ENCODE results near the gene TDRD3. TPM values are rescaled to one million over a fixed set of nuclear protein-coding genes. Genes with fewer than 3 reads are reported as not detected.

Gene TDRD3
- polyA plus RNA-seq, 1 of the 3 experiments (the other 2 are of a cell fraction), result 3.8 TPM

GRCh38 chr13:60511637-60512036, 114.6 kb downstream of the TDRD3 start (continued):
- no peak for TF ChIP-seq TEAD4 (IDR thresholded peaks at IDR 0.05; ENCODE audit: borderline replicate concordance, insufficient read depth)
- TF ChIP-seq RFX5 (IDR thresholded peaks at IDR 0.05; ENCODE audit: low read length), result no peak
- no peak for TF ChIP-seq GATA2 (CRISPR knock-in tag; IDR thresholded peaks at IDR 0.05)
- TF ChIP-seq NRF1 (IDR thresholded peaks at IDR 0.05; ENCODE audit: low read depth, low read length), result no peak
- TF ChIP-seq SMC3 (IDR thresholded peaks at IDR 0.05; ENCODE audit: low read depth, low read length), result no peak
- no peak for TF ChIP-seq TCF12 (IDR thresholded peaks at IDR 0.05)
- TF ChIP-seq SIN3A (IDR thresholded peaks at IDR 0.05; ENCODE audit: borderline replicate concordance, low read depth, low read length), result no peak
- TF ChIP-seq TAF1 (IDR thresholded peaks at IDR 0.05; ENCODE audit: borderline replicate concordance, low read depth, low read length), result no peak
- no peak for TF ChIP-seq ELF1 (IDR thresholded peaks at IDR 0.05)
- TF ChIP-seq EZH2phosphoT487 (IDR thresholded peaks at IDR 0.05; ENCODE audit: borderline replicate concordance, low read depth), result no peak
- TF ChIP-seq MXI1 (IDR thresholded peaks at IDR 0.05; ENCODE audit: low read depth, low read length), result no peak

- TF ChIP-seq FOXJ3 (CRISPR knock-in tag; IDR thresholded peaks at IDR 0.05) (no peak), POLR2AphosphoS5 (IDR thresholded peaks at IDR 0.05; ENCODE audit: low read depth, low read length) (no peak), FOSL2 (IDR thresholded peaks at IDR 0.05; ENCODE audit: borderline replicate concordance, low read depth) (no peak), ELF1 (IDR thresholded peaks at IDR 0.05) (no peak), USF1 (IDR thresholded peaks at IDR 0.05; ENCODE audit: borderline replicate concordance, low read depth) (no peak), EP300 (IDR thresholded peaks at IDR 0.05; ENCODE audit: borderline replicate concordance in 1 of 2, low read depth in 1 of 2, low read length in 1 of 2) (no peak), RCOR1 (IDR thresholded peaks at IDR 0.05; ENCODE audit: low read length) (no peak), USF2 (IDR thresholded peaks at IDR 0.05; ENCODE audit: borderline replicate concordance, low read depth, low read length) (no peak), ZBTB33 (IDR thresholded peaks at IDR 0.05; ENCODE audit: borderline replicate concordance, low read depth) (no peak), NRF1 (IDR thresholded peaks at IDR 0.05; ENCODE audit: low read depth, low read length) (no peak), NFIC (IDR thresholded peaks at IDR 0.05; ENCODE audit: borderline replicate concordance) (no peak), MEF2A (IDR thresholded peaks at IDR 0.05; ENCODE audit: borderline replicate concordance, low read depth) (no peak), RAD21 (IDR thresholded peaks at IDR 0.05; ENCODE audit: low read length) (no peak), EZH2phosphoT487 (IDR thresholded peaks at IDR 0.05; ENCODE audit: borderline replicate concordance, low read depth) (no peak), TCF12 (IDR thresholded peaks at IDR 0.05) (no peak)
- H4K20me1 ChIP-seq (ENCODE audit: insufficient read depth), result no peaks in the 10 kb centered on the region
- DNase-seq, result no peak
- no peak overlapping the region for H3K9ac ChIP-seq
- H3K4me2 ChIP-seq, result no peak overlapping the region
- no peak overlapping the region for H3K27ac ChIP-seq (ENCODE audit: low read depth in 2 of 2, low read length in 1 of 2)
- H3F3A ChIP-seq (replicated peaks; ENCODE audit: insufficient read depth), result no peaks in the 10 kb centered on the region
- H3K9me3 ChIP-seq, result no peaks in the 10 kb centered on the region
- H3K79me2 ChIP-seq (ENCODE audit: insufficient read depth), result no peaks in the 10 kb centered on the region
- no peak overlapping the region for H3K4me3 ChIP-seq (ENCODE audit: low read depth in 2 of 2, low read length in 1 of 2)
- H3K4me1 ChIP-seq (ENCODE audit: control insufficient read depth in 1 of 2, insufficient read depth in 2 of 2, low read depth in 1 of 2, low read length in 1 of 2), result no peaks in the 10 kb centered on the region
- ChIA-PET POLR2A (no interaction called here), CTCF (interaction anchor here (1.0 kb wide), 1 partner anchor 13 kb away, joined by 3 read pairs; no protein-coding TSS in a partner anchor)
- WGBS (ENCODE audit: low lambda C conversion rate), result 97% methylated on average over 1 of the region's 1 CpG
- H2AFZ ChIP-seq (ENCODE audit: low read depth), result no peak overlapping the region
- H3K36me3 ChIP-seq (replicated peaks in 1 of 2; ENCODE audit: control insufficient read depth in 1 of 2, insufficient read depth in 2 of 2, low read length in 1 of 2), result peaks cover 19 to 28% of the 10 kb centered on the region in 2 experiments
- no peaks in the 10 kb centered on the region for H3K27me3 ChIP-seq (ENCODE audit: insufficient read depth)
- no peaks in the 10 kb centered on the region for H3K9me2 ChIP-seq
Measured at GRCh38 chr13:60514891-60515290, 117.9 kb downstream of the TDRD3 start.
